Uterus (tissue), 2 donors: ENCODE data around the gene SULT1A2.

ENCODE experiments used
- POLR2A ChIP-seq, 2 donors: fragments of 450-650 bp; IDR thresholded peaks; one replicate each; pipeline ENCODE4 v1.6.1; 2016; ENCODE audit warnings: antibody characterized with exemption in 2 of 2, mild to moderate bottlenecking in 1 of 2, moderate library complexity in 1 of 2
- TF ChIP-seq, protein P1 (sequence below), 4 experiments: fragments of 200-600 bp in 2 of 4; fragments of 450-650 bp in 2 of 4; sonication (generic) in 2 of 4; IDR thresholded peaks; one replicate each; pipeline ENCODE4 v1.5.1; 2016 to 2019; ENCODE audit warnings: antibody characterized with exemption in 4 of 4, mild to moderate bottlenecking in 2 of 4, moderate library complexity in 1 of 4

DNA sequence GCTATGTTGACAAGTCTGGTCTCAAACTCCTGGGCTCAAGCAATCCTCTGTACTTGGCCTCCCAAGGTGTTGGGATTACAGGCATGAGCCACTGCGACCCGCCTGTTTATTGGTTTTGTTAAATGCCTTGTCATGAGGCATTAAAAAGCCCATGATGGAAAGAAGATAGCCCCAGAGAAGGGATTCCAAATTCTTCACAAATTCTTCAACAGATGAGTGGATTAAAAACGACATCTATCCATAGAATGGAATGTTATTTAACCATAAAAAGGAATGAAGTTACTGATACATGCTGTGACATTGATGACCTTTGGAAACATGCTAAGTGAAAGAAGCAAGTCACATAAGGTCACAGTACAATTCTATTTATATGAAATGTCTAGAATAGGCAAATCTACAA, 38.4 kb downstream of the SULT1A2 start:
- TF ChIP-seq, protein P1, sequence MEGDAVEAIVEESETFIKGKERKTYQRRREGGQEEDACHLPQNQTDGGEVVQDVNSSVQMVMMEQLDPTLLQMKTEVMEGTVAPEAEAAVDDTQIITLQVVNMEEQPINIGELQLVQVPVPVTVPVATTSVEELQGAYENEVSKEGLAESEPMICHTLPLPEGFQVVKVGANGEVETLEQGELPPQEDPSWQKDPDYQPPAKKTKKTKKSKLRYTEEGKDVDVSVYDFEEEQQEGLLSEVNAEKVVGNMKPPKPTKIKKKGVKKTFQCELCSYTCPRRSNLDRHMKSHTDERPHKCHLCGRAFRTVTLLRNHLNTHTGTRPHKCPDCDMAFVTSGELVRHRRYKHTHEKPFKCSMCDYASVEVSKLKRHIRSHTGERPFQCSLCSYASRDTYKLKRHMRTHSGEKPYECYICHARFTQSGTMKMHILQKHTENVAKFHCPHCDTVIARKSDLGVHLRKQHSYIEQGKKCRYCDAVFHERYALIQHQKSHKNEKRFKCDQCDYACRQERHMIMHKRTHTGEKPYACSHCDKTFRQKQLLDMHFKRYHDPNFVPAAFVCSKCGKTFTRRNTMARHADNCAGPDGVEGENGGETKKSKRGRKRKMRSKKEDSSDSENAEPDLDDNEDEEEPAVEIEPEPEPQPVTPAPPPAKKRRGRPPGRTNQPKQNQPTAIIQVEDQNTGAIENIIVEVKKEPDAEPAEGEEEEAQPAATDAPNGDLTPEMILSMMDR (IDR thresholded peaks at IDR 0.05): no peak
- TF ChIP-seq POLR2A (IDR thresholded peaks at IDR 0.05): no peak
